GM18508 (cell line): Measurements from ENCODE around the gene EPS8L3.
"Not testable (repeated sequence)": the region's sequence is repeated elsewhere in the genome, so short reads cannot be mapped to it uniquely, and the experiment has no call there.

Experiments
- ATAC-seq: cut with Tn5 transposase; IDR thresholded peaks from one replicate; pipeline ENCODE4 v1.9.1; 2021; ENCODE audit warnings: moderate number of reproducible peaks; ENCODE audit not compliant: insufficient read depth, unreplicated experiment

EPS8L3 gene

GRCh38 chr1:109748311-109748710 lies 15.4 kb downstream of the EPS8L3 start:
- not testable (repeated sequence) for ATAC-seq

GRCh38 chr1:109740615-109741373 lies 22.9 kb downstream of the EPS8L3 start, which contains the start of gene GSTM3:
GSTM3 (minus strand) TSS chr1:109741038; CDS start chr1:109740287, 751 bp downstream.
- ATAC-seq: no peak

GRCh38 chr1:109739738-109740614 lies 23.7 kb downstream of the EPS8L3 start:
- no peak for ATAC-seq

- no peak for ATAC-seq
These were observed 30.4 kb downstream of the EPS8L3 start for GRCh38 chr1:109733236-109733870.

- ATAC-seq: no peak
These were observed 31.3 kb downstream of the EPS8L3 start for GRCh38 chr1:109732390-109732881.

GRCh38 chr1:109730666-109731065 lies 33.1 kb downstream of the EPS8L3 start:
- ATAC-seq: no peak

- no peak for ATAC-seq
These were observed 34.9 kb downstream of the EPS8L3 start for GRCh38 chr1:109728870-109729269.

GRCh38 chr1:109726728-109727373 lies 36.9 kb downstream of the EPS8L3 start:
- no peak for ATAC-seq

GRCh38 chr1:109726007-109726406 lies 37.7 kb downstream of the EPS8L3 start:
- ATAC-seq: no peak

GRCh38 chr1:109725510-109725909 lies 38.2 kb downstream of the EPS8L3 start:
- no peak for ATAC-seq

GRCh38 chr1:109724933-109725332 lies 38.8 kb downstream of the EPS8L3 start:
- ATAC-seq: no peak

GRCh38 chr1:109722908-109723691 lies 40.6 kb downstream of the EPS8L3 start:
- no peak for ATAC-seq

GRCh38 chr1:109721971-109722370 lies 41.8 kb downstream of the EPS8L3 start:
- no peak for ATAC-seq

GRCh38 chr1:109721042-109721441 lies 42.7 kb downstream of the EPS8L3 start:
- no peak for ATAC-seq

GRCh38 chr1:109719337-109719837 lies 44.3 kb downstream of the EPS8L3 start:
- no peak for ATAC-seq

- no peak for ATAC-seq
These were observed 45.2 kb downstream of the EPS8L3 start for GRCh38 chr1:109718495-109718894.

GRCh38 chr1:109717729-109718128 lies 46.0 kb downstream of the EPS8L3 start:
- ATAC-seq: no peak

- ATAC-seq: no peak
These were observed 47.1 kb downstream of the EPS8L3 start for GRCh38 chr1:109716570-109717090.

- ATAC-seq: no peak
These were observed 47.6 kb downstream of the EPS8L3 start for GRCh38 chr1:109716121-109716520.
